Chondrocyte (in vitro differentiated cells): Measurements from ENCODE around the gene HELZ. TPM values are rescaled to one million over a fixed set of nuclear protein-coding genes. Genes with fewer than 3 reads are reported as not detected.
A peak's percentile ranks its signal among the peaks of the same experiment; 100 is the strongest.

Source experiments
- DNase-seq: peaks from one replicate; pipeline ENCODE4 v3.0.0; 2021; ENCODE audit warnings: mixed read lengths, low spot score
- H3K27ac Mint-ChIP-seq: one replicate; pipeline ENCODE4 v1.8.0; 2021; ENCODE audit warnings: mild to moderate bottlenecking, moderate library complexity, mixed read lengths; ENCODE audit not compliant: unreplicated experiment
- H3K27me3 Mint-ChIP-seq: 2 replicates; pipeline ENCODE4 v1.8.0; 2021; ENCODE audit warnings: low read depth, mixed read lengths
- H3K36me3 Mint-ChIP-seq: 2 replicates; pipeline ENCODE4 v1.8.0; 2021; ENCODE audit warnings: low read depth, mixed read lengths
- H3K4me1 Mint-ChIP-seq: 2 replicates; pipeline ENCODE4 v1.8.0; 2021; ENCODE audit warnings: low read depth, mild to moderate bottlenecking, mixed read lengths
- H3K4me3 Mint-ChIP-seq: one replicate; pipeline ENCODE4 v1.8.0; 2021; ENCODE audit warnings: mild to moderate bottlenecking, moderate library complexity, mixed read lengths; ENCODE audit not compliant: unreplicated experiment
- H3K9me3 Mint-ChIP-seq: 2 replicates; pipeline ENCODE4 v1.8.0; 2021; ENCODE audit warnings: low read depth, mixed read lengths
- CTCF ChIP-seq: fragments of 200-600 bp; sonication (generic); IDR thresholded peaks from 2 replicates; pipeline ENCODE4 v1.5.0; 2021; ENCODE audit warnings: antibody characterized with exemption, mild to moderate bottlenecking, moderate library complexity
- total RNA-seq: library from RNA; stranded (reverse); gene quantifications from 3 replicates; pipeline ENCODE4 v1.2.1, GENCODE V29; 2021

Gene HELZ
- total RNA-seq, 1 donor from 2014 or later, result 55.8 TPM

- Mint-ChIP-seq H3K9me3 (no peaks in the 10 kb centered on the region), H3K27me3 (no peaks in the 10 kb centered on the region), H3K36me3 (peaks cover 16% of the 10 kb centered on the region), H3K27ac (peak overlapping the region; percentile 20), H3K4me3 (no peak overlapping the region), H3K4me1 (peaks cover 13% of the 10 kb centered on the region)
- TF ChIP-seq CTCF, result no peak
- no peak for DNase-seq
These were observed 79.8 kb downstream of the HELZ start for GRCh38 chr17:67165201-67165600.

- Mint-ChIP-seq H3K4me1 (peaks cover 13% of the 10 kb centered on the region), H3K4me3 (no peak overlapping the region), H3K27ac (no peak overlapping the region), H3K9me3 (no peaks in the 10 kb centered on the region), H3K27me3 (no peaks in the 10 kb centered on the region), H3K36me3 (peaks cover 15% of the 10 kb centered on the region)
- DNase-seq, result no peak
- no peak for TF ChIP-seq CTCF
These were observed 80.7 kb downstream of the HELZ start for GRCh38 chr17:67164302-67164701.

GRCh38 chr17:67162771-67163170 lies 82.2 kb downstream of the HELZ start:
- no peak for DNase-seq
- H3K27ac Mint-ChIP-seq, result no peak overlapping the region
- H3K36me3 Mint-ChIP-seq, result peaks cover 16% of the 10 kb centered on the region
- no peaks in the 10 kb centered on the region for H3K27me3 Mint-ChIP-seq
- peaks cover 20% of the 10 kb centered on the region for H3K4me1 Mint-ChIP-seq
- H3K4me3 Mint-ChIP-seq, result no peak overlapping the region
- no peak for TF ChIP-seq CTCF
- H3K9me3 Mint-ChIP-seq, result no peaks in the 10 kb centered on the region

- Mint-ChIP-seq H3K36me3 (peaks cover 21% of the 10 kb centered on the region), H3K9me3 (no peaks in the 10 kb centered on the region), H3K27ac (no peak overlapping the region), H3K27me3 (no peaks in the 10 kb centered on the region), H3K4me3 (no peak overlapping the region), H3K4me1 (peaks cover 26% of the 10 kb centered on the region)
- DNase-seq, result no peak
- no peak for TF ChIP-seq CTCF
These were observed 83.4 kb downstream of the HELZ start for GRCh38 chr17:67161573-67161972.

GRCh38 chr17:67160791-67161190 lies 84.2 kb downstream of the HELZ start:
- H3K27me3 Mint-ChIP-seq, result no peaks in the 10 kb centered on the region
- H3K36me3 Mint-ChIP-seq, result peaks cover 25% of the 10 kb centered on the region
- no peak overlapping the region for H3K27ac Mint-ChIP-seq
- no peaks in the 10 kb centered on the region for H3K9me3 Mint-ChIP-seq
- no peak for DNase-seq
- no peak overlapping the region for H3K4me3 Mint-ChIP-seq
- TF ChIP-seq CTCF, result no peak
- H3K4me1 Mint-ChIP-seq, result peaks cover 31% of the 10 kb centered on the region
